22Rv1 (cell line): ENCODE data around the gene SDK1.

Source experiments
- H3K27ac ChIP-seq: fragments of 450-650 bp; 2 replicates; pipeline ENCODE4 v1.5.1; 2017
- ZFX ChIP-seq: fragments of 450-650 bp; IDR thresholded peaks from 2 replicates; pipeline ENCODE4 v1.6.1; 2017; ENCODE audit warnings: antibody characterized with exemption, borderline replicate concordance
- TF ChIP-seq, protein P1 (sequence below): fragments of 450-650 bp; IDR thresholded peaks from 2 replicates; pipeline ENCODE4 v1.5.1; 2017; ENCODE audit warnings: mild to moderate bottlenecking

SDK1 gene

DNA sequence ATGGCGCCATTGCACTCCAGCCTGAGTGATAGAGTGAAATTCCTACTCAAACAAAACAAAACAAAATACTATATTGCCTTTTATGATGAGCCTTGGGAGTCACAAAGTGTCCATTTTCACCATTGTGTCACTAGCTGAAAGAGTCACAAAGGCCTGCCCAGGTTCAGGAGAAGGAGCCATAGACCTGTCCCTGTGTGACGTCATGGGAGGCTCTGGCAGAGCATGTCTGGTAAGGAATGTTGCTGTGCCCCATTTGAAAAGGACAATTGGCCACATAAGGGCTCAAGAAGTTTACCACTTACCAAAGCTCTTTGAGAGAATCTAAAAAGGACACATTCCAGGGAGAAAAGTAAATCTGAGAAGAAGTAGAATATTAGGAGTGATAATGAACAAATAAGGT lies 367.7 kb downstream of the SDK1 start:
- no peak overlapping the region for H3K27ac ChIP-seq
- TF ChIP-seq, protein P1, sequence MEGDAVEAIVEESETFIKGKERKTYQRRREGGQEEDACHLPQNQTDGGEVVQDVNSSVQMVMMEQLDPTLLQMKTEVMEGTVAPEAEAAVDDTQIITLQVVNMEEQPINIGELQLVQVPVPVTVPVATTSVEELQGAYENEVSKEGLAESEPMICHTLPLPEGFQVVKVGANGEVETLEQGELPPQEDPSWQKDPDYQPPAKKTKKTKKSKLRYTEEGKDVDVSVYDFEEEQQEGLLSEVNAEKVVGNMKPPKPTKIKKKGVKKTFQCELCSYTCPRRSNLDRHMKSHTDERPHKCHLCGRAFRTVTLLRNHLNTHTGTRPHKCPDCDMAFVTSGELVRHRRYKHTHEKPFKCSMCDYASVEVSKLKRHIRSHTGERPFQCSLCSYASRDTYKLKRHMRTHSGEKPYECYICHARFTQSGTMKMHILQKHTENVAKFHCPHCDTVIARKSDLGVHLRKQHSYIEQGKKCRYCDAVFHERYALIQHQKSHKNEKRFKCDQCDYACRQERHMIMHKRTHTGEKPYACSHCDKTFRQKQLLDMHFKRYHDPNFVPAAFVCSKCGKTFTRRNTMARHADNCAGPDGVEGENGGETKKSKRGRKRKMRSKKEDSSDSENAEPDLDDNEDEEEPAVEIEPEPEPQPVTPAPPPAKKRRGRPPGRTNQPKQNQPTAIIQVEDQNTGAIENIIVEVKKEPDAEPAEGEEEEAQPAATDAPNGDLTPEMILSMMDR, result no peak
- no peak for TF ChIP-seq ZFX

DNA sequence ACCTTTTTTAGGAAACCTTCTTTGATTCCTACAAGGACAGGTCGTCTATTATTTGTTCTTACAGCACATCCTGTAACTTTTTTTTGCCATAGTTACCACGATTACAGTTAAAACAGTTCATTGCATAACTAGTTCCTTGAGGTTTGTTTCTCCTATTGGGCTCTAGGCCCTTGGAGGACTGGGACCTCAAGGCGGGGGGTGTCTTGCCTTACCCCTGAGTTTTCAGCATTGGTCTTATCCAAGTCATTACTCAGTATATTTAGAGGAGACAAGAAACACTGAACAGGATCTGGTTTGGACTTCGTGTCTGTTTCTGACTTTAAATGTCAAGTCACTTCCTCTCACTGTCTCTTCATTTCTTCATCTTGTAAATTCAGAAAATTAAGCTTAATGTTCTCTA lies 369.8 kb downstream of the SDK1 start:
- no peak for TF ChIP-seq ZFX
- TF ChIP-seq, protein P1, result no peak
- H3K27ac ChIP-seq, result no peak overlapping the region

DNA sequence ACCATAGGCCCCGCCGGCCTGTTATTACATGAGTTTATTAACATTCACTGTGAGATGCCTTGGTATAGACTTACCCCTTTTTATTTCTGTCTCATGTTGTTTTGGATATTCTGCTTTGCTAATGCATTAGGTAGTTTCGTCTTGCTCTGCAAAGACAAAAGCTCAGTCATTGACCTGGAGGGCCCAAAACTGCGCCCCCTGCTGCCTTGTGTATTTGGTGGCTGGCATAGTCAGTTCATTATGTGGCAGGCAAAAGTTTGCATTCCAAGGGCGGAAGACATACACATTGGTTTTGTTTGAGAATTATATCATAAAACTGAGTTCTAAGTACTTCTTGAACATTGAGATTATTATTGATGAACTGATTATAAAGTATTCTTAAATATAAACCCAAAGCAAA lies 372.5 kb downstream of the SDK1 start:
- H3K27ac ChIP-seq, result no peak overlapping the region
- TF ChIP-seq, protein P1, result peak; percentile 89
- TF ChIP-seq ZFX, result no peak

DNA sequence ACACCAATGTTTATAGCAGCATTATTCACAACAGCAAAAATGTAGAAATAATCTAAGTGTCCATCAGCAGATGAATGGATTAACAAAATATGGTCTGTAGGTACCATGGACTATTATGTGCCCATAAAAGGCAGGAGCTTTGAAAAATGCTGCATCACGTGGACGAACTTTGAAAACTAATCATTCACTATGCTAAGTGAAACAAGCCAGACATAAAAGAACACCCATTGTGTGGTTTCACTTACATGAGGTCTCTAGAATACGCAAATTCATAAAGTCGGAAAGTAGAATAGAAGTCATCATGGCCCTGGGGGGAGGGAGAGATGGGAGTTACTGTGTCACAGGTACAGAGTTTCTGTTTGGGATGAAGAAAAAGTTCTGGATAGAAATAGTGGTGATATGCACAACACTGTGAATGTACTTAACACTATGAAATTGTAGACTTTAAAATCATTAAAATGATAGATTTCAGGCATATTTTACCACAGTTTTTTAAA lies 377.3 kb downstream of the SDK1 start:
- TF ChIP-seq ZFX, result no peak
- TF ChIP-seq, protein P1, result no peak
- H3K27ac ChIP-seq, result no peak overlapping the region

DNA sequence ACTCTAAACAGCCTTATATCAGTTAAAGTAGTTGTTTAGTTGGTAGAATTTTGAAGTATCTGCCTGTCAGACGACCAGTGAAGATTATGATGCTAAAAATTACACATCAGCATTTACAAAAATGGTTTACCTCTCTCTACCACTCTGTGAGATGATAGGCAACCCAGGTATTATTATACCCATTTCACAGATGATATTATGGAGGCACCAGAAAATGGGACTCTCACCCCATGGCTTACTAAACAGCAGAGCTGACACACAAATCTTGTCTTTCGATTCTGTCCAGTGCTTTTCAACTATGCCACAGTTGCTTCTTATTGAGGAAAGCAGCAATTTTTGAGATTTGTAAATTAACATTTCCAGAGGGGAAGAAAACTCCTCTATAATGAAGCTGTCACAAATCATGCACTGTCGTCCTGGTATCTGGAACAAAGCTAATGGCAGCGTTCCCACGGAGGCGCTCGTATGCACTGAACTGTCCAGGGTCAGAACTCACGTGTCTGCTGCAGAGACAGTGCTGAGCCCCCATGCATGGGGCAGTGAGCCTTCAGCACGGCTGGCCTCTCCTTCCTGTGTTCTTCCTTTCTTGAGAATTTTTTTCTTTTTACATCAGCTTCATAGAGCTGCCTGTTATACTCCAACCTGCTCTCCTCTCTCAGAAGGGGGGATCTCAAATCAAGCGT lies 381.1 kb downstream of the SDK1 start:
- TF ChIP-seq ZFX, result no peak
- TF ChIP-seq, protein P1, result no peak
- no peak overlapping the region for H3K27ac ChIP-seq

DNA sequence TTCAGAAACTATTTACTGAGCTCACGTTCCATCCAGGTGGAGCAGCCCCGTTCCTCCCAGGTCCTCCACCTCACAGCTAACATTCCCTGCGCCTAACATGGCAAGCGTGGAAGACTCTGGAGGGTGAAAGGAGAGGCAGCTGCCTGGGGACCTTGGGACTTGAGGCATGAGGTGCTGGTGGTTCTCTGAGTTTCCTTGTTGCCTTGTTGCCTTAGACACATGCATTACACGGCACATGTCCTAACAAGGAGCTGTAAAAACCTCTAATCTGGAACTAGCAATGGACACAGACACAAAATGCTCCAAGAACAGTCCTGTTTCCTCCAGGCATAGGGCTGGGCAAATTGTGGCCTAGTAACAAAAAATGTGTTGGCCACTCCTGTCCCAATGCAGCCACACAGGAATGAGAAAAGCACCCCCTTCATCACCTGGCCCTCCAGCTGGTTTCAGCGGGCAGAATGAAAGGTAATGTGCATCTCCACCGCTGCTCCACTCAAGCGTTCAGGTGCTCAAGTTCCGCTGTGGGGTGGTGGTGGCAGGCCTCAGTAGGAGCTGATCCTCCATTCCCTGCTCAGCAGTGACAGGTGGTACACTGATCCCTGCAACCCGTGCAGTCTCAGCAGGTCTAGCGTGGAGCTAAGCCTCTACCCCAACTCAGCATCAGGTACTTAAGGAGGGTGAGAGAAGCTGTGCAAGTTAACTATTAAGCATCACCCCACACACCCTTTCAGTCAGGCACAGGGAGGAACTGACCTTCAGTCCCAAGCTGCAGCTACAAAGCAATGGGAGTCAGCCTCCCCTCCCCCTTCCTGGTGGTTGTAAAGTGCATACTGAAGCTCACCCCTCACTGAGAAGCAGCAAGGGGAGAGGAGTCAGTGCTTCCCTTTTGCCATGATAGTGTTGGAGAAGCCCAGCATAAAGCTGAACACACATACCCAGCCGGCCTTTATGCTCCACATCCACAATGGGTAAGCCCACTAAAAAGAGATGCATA lies 382.8 kb downstream of the SDK1 start:
- H3K27ac ChIP-seq, result no peak overlapping the region
- no peak for TF ChIP-seq ZFX
- TF ChIP-seq, protein P1, result no peak
